ENCODE results near the gene FAM117B.

Gene FAM117B

GRCh38 chr2:202736826-202737225 is 102.1 kb downstream of the FAM117B start:
- Histone ChIP-seq H3K36me3 (replicated peaks) (no peaks in the 10 kb centered on the region), H3K4me3 (ENCODE audit: low read depth, low read length) (no peak overlapping the region), H3K27me3 (replicated peaks) (no peaks in the 10 kb centered on the region), H3K27ac (no peak overlapping the region)
- DNase-seq: no peak
- in situ Hi-C loops (cut with HindIII; ENCODE audit: low pct_ligation_motif_present, low sequenced_read_pairs): no loop called here
- no peak for TF ChIP-seq CTCF (IDR thresholded peaks at IDR 0.05; ENCODE audit: low read depth, low read length, missing control alignments)

GRCh38 chr2:202743613-202744012 is 108.8 kb downstream of the FAM117B start:
- Histone ChIP-seq H3K4me3 (ENCODE audit: low read depth, low read length) (no peak overlapping the region), H3K36me3 (replicated peaks) (no peaks in the 10 kb centered on the region), H3K27ac (no peak overlapping the region), H3K27me3 (replicated peaks) (no peaks in the 10 kb centered on the region)
- DNase-seq: no peak
- TF ChIP-seq CTCF (IDR thresholded peaks at IDR 0.05; ENCODE audit: low read depth, low read length, missing control alignments): no peak
- in situ Hi-C loops (cut with HindIII; ENCODE audit: low pct_ligation_motif_present, low sequenced_read_pairs): no loop called here

- DNase-seq: no peak
- Histone ChIP-seq H3K4me3 (ENCODE audit: low read depth, low read length) (no peak overlapping the region), H3K27ac (no peak overlapping the region)
These were observed 114.7 kb downstream of the FAM117B start for GRCh38 chr2:202749477-202749876.

DNA sequence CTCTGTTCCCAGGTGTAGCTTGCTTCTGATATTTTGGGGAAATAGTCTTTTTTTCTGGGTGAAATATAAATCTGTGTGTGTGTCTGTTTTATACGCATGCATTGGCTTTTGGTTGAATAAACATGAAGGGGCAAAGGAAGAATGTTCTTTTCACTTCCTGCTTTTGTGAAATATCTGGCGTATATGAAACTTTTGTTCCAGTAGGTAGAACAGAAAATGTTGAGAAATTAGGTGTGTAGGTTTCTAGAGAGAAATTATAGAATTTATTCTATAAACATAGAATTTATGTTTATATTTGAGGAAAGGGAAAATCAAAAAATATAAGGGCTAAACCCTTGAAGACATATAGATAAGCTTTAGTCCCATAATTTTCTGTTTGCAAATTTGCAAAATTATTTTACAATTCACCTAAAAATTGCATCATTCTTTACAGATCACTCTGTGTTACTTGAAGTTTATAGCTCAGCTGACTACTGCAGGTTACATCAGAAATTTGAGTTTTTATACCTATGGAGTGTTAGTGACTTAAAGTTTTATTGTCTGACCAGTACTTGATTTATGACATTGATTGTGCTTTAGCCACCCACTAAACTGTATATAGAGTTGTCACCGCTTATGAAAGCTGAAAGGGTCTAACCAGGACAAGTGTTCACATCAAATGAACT is 116.1 kb downstream of the FAM117B start:
- no peaks in the 10 kb centered on the region for H3K27me3 ChIP-seq (replicated peaks)
- no peak for TF ChIP-seq CTCF (IDR thresholded peaks at IDR 0.05; ENCODE audit: low read depth, low read length, missing control alignments)
- in situ Hi-C loops (cut with HindIII; ENCODE audit: low pct_ligation_motif_present, low sequenced_read_pairs): no loop called here
- no peak for DNase-seq
- H3K4me3 ChIP-seq (ENCODE audit: low read depth, low read length): no peak overlapping the region
- no peak overlapping the region for H3K27ac ChIP-seq
- H3K36me3 ChIP-seq (replicated peaks): no peaks in the 10 kb centered on the region

More at GRCh38 chr2:202749477-202749876, 114.7 kb downstream of the FAM117B start:
- Histone ChIP-seq H3K36me3 (replicated peaks) (no peaks in the 10 kb centered on the region), H3K27me3 (replicated peaks) (no peaks in the 10 kb centered on the region)
- no peak for TF ChIP-seq CTCF (IDR thresholded peaks at IDR 0.05; ENCODE audit: low read depth, low read length, missing control alignments)
- in situ Hi-C loops (cut with HindIII; ENCODE audit: low pct_ligation_motif_present, low sequenced_read_pairs): no loop called here

GRCh38 chr2:202752071-202752470 is 117.3 kb downstream of the FAM117B start:
- H3K27ac ChIP-seq: no peak overlapping the region
- in situ Hi-C loops (cut with HindIII; ENCODE audit: low pct_ligation_motif_present, low sequenced_read_pairs): no loop called here
- TF ChIP-seq CTCF (IDR thresholded peaks at IDR 0.05; ENCODE audit: low read depth, low read length, missing control alignments): no peak
- no peaks in the 10 kb centered on the region for H3K27me3 ChIP-seq (replicated peaks)
- no peaks in the 10 kb centered on the region for H3K36me3 ChIP-seq (replicated peaks)
- DNase-seq: no peak
- H3K4me3 ChIP-seq (ENCODE audit: low read depth, low read length): no peak overlapping the region

- no peak for DNase-seq
- H3K27ac ChIP-seq: no peak overlapping the region
- in situ Hi-C loops (cut with HindIII; ENCODE audit: low pct_ligation_motif_present, low sequenced_read_pairs): no loop called here
- no peak for TF ChIP-seq CTCF (IDR thresholded peaks at IDR 0.05; ENCODE audit: low read depth, low read length, missing control alignments)
- no peaks in the 10 kb centered on the region for H3K27me3 ChIP-seq (replicated peaks)
- no peaks in the 10 kb centered on the region for H3K36me3 ChIP-seq (replicated peaks)
- no peak overlapping the region for H3K4me3 ChIP-seq (ENCODE audit: low read depth, low read length)
These were observed 120.2 kb downstream of the FAM117B start for GRCh38 chr2:202754936-202755335.
